Bronchial epithelial cell (primary cell): Measurements from ENCODE around the gene GRID2. TPM values are rescaled to one million over a fixed set of nuclear protein-coding genes. Genes with fewer than 3 reads are reported as not detected.

Experiments used
- DNase-seq: peaks from one replicate; pipeline ENCODE4 v3.0.0-alpha.2; 2010; ENCODE audit warnings: low read depth
- FAIRE-seq: peaks from 2 replicates; lab custom pipeline; 2011; peaks lifted over from hg19 to GRCh38; lab: Jason Lieb, UNC
- H3K27me3 ChIP-seq: 2 replicates; pipeline ENCODE4 v1.5.1; 2011; ENCODE audit warnings: low read length; ENCODE audit not compliant: control insufficient read depth, insufficient read depth
- H3K36me3 ChIP-seq: 2 replicates; pipeline ENCODE4 v1.5.1; 2011; ENCODE audit warnings: low read length; ENCODE audit not compliant: control insufficient read depth, insufficient read depth
- H3K4me3 ChIP-seq: 2 replicates; pipeline ENCODE4 v1.5.1; 2011; ENCODE audit warnings: mild to moderate bottlenecking, low read depth, low read length, control low read depth
- total RNA-seq: library from RNA; depleted of rRNA; stranded (reverse); fragments of >200 nt; gene quantifications from 2 replicates; pipeline ENCODE4 v1.2.1, GENCODE V29; 2014
- TF ChIP-seq, protein P1 (sequence below): IDR thresholded peaks from 2 replicates; pipeline ENCODE4 v1.5.1; 2011; ENCODE audit warnings: mild to moderate bottlenecking, moderate library complexity, low read length, control low read depth, inconsistent platforms; ENCODE audit not compliant: insufficient read depth, severe bottlenecking

GRID2 gene
- not detected in 2 replicates for total RNA-seq

DNA sequence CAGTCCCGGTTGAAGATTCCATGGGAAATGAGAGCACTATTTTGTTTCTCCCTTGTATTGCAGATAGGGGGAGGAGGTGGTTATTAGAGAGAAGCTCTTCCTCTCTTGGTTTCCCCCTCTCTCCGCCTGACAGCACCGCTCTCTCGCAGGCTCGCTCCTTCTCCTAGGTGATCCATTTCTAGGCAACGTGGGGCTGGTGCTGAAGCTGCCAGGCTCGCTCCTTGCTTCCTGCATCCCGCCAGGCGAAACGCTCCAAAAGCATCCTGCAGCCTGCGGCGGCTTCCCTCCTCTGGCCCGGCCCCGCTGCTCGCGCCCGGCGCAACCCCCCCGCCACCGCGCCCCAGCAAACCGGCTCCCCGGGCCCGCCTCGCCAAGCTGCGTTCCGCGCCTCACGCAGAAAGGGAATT lies at the start of gene GRID2:
Gene GRID2, plus strand, starts transcription at position 346 of the 407 bp plus-strand sequence.
- Histone ChIP-seq H3K4me3 (no peak within 1 kb of the TSS), H3K36me3 (no peaks in the 10 kb centered on the region), H3K27me3 (peaks cover 25% of the 10 kb centered on the region)
- no peak for DNase-seq
- TF ChIP-seq, protein P1, sequence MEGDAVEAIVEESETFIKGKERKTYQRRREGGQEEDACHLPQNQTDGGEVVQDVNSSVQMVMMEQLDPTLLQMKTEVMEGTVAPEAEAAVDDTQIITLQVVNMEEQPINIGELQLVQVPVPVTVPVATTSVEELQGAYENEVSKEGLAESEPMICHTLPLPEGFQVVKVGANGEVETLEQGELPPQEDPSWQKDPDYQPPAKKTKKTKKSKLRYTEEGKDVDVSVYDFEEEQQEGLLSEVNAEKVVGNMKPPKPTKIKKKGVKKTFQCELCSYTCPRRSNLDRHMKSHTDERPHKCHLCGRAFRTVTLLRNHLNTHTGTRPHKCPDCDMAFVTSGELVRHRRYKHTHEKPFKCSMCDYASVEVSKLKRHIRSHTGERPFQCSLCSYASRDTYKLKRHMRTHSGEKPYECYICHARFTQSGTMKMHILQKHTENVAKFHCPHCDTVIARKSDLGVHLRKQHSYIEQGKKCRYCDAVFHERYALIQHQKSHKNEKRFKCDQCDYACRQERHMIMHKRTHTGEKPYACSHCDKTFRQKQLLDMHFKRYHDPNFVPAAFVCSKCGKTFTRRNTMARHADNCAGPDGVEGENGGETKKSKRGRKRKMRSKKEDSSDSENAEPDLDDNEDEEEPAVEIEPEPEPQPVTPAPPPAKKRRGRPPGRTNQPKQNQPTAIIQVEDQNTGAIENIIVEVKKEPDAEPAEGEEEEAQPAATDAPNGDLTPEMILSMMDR, result no peak
- FAIRE-seq, result no peak

DNA sequence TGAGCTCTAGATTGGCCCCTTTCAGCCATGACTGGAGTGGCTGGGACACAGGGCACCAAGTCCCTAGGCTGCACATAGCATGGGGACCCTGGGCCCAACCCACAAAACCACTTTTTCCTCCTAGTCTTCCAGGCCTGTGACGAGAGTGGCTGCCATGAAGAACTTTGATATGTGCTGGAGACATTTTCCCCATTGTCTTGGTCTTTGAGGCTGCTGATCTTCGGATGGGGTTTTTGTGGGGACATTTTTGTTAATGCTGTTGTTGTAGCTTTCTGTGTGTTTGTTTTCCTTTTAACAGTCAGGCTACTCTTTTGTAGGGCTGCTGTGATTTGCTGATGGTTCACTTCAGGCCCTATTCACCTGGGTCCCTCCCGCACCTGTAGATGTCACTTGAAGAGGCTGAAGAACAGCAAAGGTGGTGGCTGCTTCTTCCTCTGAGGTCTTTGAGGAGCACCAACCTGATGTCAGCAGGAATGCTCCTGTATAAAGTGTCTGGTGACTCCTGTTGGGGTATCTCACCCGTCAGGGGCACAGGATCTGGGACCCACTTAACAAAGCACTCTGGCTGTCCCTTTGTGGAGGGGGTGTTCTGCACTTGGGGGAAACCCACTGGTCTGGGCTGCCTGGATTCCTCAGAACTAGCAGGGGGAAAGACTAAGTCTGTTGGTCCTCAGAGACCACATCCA lies 49.6 kb upstream of the GRID2 start:
- DNase-seq (no peak), FAIRE-seq (no peak)
- TF ChIP-seq, protein P1, result no peak
- no peaks in the 10 kb centered on the region for H3K36me3 ChIP-seq
- no peak overlapping the region for H3K4me3 ChIP-seq
- no peaks in the 10 kb centered on the region for H3K27me3 ChIP-seq

DNA sequence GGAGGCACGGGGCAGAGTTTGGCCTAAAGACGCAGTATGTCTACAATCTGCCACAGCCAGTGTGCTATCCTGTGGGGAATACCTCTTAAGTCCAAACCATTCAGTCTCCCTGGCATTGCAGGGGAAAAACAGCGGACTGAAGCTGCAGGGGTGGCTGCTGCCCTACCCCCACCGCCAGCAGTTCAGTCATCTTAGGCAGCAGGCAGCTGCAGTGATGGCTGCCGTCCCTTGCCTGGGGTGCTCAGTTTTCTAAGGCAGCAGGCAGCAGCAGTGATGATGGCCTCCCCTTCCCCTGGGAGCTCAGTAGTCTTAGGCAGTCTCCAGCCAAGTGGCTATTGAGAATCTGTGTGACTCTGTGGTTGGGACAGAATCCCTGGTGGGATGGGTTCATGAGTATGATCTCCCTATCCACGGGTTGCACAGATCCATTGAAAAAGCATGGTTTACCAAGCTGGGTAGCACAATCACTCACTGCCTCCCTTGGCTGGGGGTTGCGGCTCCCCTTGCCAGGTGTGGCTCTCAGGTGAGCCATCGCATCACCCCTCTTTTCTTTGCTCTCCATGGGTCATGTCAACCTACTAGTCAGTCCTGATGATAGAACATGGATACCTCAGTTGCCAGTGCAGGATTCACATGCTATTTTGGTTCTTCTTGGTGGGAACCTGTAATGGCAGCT lies 48.9 kb upstream of the GRID2 start:
- H3K36me3 ChIP-seq, result no peaks in the 10 kb centered on the region
- DNase-seq (no peak), FAIRE-seq (no peak)
- TF ChIP-seq, protein P1, result no peak
- H3K27me3 ChIP-seq, result no peaks in the 10 kb centered on the region
- no peak overlapping the region for H3K4me3 ChIP-seq

DNA sequence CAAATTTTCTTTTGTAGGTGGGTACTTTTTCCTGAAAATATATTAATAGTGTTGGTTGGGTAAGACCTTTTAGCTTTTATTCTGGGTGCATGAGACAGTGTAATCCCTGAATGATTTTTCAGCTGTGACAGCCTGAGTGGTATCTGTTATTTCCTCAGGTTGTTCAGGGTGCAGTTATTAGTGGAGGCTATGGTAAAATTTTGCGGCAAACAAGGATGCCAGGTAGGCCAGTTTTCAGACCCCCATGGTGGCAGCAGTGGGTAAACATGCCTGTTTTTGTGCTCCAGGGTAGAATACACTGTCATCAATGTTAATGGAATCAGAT lies 47.9 kb upstream of the GRID2 start:
- no peak for DNase-seq
- Histone ChIP-seq H3K27me3 (no peaks in the 10 kb centered on the region), H3K36me3 (no peaks in the 10 kb centered on the region), H3K4me3 (no peak overlapping the region)
- no peak for FAIRE-seq
- TF ChIP-seq, protein P1, result no peak

DNA sequence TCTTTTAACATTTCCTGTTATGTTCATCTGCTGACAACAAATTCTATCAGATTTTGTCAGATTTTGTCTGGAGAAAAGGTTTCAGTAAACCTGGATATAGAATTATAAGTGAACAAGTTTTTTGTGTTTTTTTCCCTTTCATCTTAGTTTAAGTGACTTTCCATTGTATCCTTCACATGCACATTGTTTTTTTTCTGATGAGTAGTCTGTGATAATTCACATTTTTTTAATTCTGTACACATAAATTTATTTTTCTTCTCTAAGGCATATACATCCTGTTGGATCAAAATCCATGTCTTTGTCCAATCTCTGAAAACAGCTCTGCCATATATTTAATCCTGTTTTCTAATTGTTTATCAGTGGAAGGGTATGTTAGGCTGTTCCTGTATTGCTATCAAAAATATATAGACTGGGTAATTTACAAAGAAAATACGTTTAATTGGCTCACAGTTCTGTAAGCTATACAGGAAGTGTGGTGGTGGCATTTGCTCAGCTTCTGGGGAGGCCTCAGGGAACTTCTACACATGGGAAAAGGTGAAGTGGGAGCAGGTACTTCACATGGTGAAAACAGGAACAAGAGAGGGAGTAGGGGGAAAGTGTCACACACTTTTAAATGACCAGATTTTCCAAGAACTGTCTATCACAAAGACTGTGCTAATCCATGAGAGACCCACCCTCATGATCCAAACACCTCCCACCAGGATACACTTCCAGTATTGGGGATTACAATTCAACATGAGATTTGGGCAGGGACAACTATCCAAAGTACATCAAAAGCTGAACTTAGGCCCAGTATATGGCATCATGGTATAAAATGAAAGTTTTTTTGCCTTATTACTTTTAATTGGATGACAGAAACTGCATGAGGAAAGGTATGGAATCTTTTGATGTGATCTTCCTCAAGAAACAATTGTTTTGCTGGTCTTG lies 45.6 kb upstream of the GRID2 start:
- Histone ChIP-seq H3K4me3 (no peak overlapping the region), H3K27me3 (no peaks in the 10 kb centered on the region), H3K36me3 (no peaks in the 10 kb centered on the region)
- no peak for DNase-seq
- TF ChIP-seq, protein P1, result no peak
- no peak for FAIRE-seq
